Right lobe of liver (tissue), 4 donors: ENCODE measurements around the gene TRMT6.

ENCODE experiments used
- POLR2A ChIP-seq: fragments of 450-650 bp; IDR thresholded peaks from one replicate; pipeline ENCODE4 v1.6.1; 2017; ENCODE audit warnings: antibody characterized with exemption, mild to moderate bottlenecking
- TF ChIP-seq, protein P1 (sequence below), 4 donors: fragments of 200-600 bp in 3 of 4; fragments of 450-650 bp in 1 of 4; IDR thresholded peaks; one replicate each; pipeline versions ENCODE4 v1.5.1 to v1.8.0; 2016 to 2022; ENCODE audit warnings: antibody characterized with exemption in 4 of 4, mild to moderate bottlenecking in 2 of 4
- donor health status: DM: no; HTN: no; CAD: no.
- donor health status: DM: no; HTN: no; CAD: no.
- donor health status: DM: no; HTN: yes; CAD: no.

GRCh38 chr20:5975778-5976177, 25.4 kb upstream of the TRMT6 start:
- TF ChIP-seq POLR2A, result no peak
- TF ChIP-seq, protein P1, sequence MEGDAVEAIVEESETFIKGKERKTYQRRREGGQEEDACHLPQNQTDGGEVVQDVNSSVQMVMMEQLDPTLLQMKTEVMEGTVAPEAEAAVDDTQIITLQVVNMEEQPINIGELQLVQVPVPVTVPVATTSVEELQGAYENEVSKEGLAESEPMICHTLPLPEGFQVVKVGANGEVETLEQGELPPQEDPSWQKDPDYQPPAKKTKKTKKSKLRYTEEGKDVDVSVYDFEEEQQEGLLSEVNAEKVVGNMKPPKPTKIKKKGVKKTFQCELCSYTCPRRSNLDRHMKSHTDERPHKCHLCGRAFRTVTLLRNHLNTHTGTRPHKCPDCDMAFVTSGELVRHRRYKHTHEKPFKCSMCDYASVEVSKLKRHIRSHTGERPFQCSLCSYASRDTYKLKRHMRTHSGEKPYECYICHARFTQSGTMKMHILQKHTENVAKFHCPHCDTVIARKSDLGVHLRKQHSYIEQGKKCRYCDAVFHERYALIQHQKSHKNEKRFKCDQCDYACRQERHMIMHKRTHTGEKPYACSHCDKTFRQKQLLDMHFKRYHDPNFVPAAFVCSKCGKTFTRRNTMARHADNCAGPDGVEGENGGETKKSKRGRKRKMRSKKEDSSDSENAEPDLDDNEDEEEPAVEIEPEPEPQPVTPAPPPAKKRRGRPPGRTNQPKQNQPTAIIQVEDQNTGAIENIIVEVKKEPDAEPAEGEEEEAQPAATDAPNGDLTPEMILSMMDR (IDR thresholded peaks at IDR 0.05), result no peak
